CD4-positive, alpha-beta T cell treated with Interleukin-12 subunit alpha and Interleukin-12 subunit beta, for 1 hour (primary cell): ENCODE data around the gene ZBTB7C.

ENCODE experiments used
- DNase-seq: peaks from one replicate; pipeline ENCODE4 v3.0.0-alpha.2; 2020

Gene ZBTB7C

DNA sequence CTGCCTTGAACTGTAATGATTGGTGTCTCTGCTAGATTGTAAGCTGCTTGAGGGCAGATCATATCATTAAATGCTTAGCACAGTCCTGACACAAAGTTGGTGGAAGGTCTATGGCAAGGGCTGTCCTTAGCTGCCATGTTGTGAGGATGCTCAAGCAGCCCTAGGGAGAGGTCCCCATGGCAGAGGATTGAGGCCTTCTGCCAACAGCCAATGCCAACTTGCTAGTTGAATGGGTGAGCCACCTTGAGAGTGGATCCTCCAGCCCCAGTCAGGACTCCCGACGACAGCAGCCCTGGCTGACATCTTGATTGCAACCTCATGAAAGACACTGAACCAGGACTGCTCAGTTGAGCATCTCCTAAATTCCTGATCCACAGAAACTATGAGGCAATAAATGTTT lies 363.4 kb downstream of the ZBTB7C start:
- DNase-seq = no peak

DNA sequence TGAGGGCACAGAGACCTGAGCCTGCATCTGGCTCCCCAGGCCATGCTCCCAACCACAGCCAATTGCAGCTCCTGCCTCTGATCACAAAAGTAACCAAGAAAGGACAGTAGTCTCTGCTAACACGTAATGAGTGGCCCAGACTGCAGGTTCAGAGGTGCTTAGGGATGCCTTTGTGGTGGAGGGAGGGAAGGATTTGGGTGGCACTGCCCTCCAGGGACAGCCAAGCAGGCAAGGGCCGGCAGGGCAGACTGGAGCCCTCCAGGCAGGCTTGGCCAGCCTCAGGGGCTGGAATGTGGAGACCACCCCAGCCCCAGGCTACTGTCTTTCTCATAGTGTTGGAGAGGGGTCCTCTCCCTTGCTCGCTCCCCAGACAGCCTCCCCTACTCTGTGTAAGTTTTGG lies 364.2 kb downstream of the ZBTB7C start:
- no peak for DNase-seq

DNA sequence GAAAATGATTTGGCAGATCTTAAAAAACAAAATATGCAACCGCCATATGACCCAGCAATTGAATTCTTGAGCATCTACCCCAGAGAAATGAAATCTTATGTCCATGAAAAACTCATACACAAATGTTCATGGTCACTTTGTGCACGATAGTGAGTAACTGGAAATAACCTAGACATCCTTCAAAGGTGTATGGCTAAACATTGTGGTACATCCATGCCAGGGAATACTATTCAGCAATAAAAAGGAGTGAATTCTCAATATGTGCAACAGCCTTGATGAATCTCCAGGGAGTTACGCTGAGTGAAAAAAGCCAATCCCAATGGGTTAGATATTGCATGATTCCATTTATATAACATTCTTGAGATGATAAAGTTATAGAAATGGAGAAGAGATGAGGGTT lies 366.0 kb downstream of the ZBTB7C start:
- no peak for DNase-seq

GRCh38 chr18:48042431-48042830 lies 366.8 kb downstream of the ZBTB7C start:
- no peak for DNase-seq

DNA sequence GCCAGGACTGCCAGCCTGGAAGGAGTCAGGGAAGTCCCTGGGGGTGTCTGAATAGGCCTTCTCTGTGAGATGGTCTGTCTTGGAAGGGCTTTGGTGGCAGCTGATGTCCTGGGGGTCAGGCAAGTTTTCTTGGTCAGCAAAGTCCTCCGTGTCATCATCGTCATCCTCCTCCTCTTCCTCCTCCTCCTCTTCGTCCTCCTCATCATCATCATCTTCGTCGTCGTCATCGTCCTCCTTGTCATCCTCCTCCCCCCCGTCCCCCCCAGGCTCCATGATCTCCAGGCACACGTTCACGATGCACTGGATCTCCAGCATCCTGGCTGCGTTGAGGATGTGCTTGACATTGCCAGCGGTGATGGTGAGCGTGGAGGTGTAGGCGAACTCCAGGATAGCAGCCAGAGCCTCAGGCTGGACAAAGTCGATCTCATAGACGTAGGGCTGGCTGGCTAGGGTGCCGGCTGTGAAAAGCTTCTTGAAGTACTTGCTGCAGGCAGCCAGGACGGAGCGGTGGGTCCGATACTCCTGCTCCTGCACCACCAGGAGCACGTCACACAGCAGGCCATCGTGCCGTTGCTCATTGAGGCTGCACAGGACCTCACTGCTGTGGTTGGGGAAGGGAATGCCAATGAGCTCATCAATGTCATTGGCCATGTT lies 368.6 kb downstream of the ZBTB7C start:
- no peak for DNase-seq

DNA sequence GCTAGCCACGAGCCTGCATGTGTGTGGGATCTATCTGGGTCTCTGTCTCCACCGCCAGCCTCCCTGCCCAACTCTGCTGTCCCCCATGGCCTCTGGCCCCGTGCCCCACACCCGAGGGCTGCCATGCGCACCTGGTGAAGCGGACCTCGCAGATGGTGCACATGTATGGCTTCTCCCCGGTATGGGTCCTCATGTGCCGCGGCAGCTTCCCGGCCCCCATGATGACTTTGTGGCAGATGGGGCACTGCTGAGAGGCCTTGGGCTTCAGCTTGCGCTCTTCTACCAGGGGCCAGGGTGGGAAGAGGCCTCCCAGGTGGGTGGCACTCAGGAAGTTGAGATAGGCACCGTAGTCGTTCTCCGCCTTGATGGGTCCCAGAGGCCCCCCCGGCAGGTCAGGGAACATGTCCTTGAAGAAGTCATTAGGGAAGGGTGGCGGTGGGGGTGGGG lies 369.4 kb downstream of the ZBTB7C start:
- DNase-seq = no peak

DNA sequence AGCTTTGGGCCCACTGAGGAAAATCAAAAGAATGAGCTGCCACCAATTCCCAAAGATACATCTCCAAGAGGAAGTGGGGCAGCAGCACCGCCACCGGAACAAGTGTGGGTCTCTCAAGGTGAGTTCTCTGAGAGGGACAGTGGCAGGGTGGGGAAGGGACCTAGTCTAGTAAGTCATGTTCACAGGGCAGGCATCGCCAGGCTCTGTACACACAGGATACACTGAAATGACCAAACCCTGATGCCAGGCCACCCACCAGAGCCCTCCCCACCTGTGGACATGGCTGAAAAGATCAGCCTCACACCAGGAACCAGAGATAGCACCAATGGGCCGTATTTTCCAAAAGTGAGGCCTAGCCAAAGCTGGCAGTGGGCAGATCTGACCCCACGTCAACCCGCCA lies 370.5 kb downstream of the ZBTB7C start:
- DNase-seq = no peak

- no peak for DNase-seq
Measured at GRCh38 chr18:48037481-48038271, 371.5 kb downstream of the ZBTB7C start.

GRCh38 chr18:48036641-48037421 lies 372.4 kb downstream of the ZBTB7C start:
- no peak for DNase-seq

DNA sequence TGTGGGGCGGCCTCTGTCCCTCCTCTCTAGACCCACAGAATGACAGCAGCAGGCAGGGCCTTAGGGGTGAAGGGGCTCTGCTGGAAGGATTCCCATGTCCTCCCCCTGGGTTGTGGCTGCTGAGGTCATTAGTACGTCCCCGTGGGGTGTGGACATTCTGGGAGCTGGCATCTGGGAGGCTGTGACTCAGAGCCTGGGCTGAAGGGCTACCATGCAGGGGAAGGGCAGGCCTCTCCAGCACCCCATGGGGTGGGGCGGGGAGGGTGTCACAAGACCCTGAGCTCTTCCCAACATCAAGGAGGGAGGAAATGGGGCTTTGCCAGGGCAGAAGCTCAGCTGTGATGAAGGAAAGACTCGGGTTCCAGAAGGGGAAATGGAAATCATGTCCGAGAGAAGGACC lies 373.0 kb downstream of the ZBTB7C start:
- no peak for DNase-seq

GRCh38 chr18:48035556-48035860 lies 373.7 kb downstream of the ZBTB7C start:
- no peak for DNase-seq

DNA sequence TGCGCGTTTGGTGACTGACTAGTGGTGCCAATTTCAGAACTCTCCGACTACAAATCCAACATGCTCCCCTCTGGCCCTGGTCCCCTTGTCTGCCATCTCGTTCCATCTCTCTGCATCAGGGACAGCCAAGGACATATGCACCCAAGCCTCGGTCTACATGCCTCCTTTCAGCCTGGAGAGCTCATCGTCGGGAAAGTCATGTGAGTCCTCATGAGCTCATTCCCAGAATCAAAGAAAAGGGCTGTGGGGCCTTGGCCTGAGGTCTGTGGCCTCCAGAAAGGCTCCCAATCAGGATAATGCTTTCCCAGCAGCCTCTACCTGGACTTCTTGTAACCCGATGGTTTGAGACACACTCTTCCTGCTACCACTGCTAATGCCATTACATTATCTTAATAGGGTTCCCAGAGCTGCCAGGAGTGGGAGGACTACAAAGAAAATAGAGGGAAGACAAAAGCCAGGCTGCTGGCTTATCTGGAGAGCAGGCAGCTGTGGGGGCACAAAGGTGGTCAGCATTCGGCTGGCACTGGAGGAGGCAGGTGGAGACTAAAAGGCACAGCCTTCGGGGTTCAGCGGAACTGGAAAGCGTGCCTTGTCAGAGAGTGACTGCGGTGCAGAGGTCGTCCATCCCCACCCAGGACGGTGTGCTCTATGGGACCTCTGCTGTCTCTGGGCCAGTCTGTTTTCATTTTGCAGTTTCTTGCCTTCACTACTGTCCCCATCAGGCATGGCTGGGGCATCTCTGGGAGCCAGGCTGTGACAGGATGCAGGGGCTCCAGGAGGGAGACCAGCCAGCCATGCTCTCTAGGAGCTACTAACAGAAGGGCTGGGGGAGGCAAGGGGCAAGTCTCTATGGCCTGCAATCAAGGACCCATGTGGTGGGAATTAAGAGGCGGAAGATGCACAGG lies 374.3 kb downstream of the ZBTB7C start:
- DNase-seq = no peak

- no peak for DNase-seq
Measured at GRCh38 chr18:48033790-48034650, 375.2 kb downstream of the ZBTB7C start.

DNA sequence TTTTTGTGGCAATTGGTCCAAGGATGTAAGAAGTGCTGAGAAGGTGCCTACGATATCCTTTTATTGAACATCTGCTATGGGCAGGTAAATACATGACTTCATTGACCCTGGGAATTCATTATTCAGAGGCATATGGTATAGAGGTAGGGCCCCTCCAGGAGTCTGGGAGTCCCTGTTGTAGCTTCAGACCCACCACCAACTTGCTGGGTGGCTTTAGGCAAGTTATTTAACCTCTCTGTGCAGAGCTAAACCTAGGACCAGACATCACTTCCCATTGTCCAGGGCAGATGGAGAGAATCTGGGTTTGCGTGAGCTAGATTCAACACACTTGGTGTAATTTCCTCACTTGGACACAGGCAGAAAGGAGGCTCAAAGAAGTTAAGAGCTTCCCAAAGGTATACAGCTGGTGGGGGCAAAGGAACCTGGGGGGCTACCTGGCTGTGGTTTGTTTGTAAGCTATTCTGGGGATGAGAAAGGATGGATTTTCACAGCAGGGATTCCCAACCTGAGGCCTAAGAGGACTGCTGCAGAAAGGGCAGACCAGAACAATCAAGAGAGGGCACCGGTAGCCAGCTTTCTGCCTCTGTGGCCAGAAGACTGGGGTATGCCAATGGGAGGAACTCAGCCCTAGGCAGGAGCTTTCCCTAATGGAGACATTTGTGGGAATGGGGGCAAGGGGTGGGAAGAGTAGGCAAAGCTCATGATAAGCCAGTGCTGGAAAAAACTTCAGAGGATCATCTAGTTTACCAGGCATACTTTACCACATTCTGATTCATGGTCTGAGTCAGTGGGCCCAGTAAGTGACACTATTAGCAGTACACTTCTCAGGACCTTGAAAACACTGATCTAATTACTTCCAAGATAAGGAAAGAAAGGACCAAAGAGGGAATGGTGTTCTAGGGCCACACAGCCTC lies 376.1 kb downstream of the ZBTB7C start:
- DNase-seq = no peak

DNA sequence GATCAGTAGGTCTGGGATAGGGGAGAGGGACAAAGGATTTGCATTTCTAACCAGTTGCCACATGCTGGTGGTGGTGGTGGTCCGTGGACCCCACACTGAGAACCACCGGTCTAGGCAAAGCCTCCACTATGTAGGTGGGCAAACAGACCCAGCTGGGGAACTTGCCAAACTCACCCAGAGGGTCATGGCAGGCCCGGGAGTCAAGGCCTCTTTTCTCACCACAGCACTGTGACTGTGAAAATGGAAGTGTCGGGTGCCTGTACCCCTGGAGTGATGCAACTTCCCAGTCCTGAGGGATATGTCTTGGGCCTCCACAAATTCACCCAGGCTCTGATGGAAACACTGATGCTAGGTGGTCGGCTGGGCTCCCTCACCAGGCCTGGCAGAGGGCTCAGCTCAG lies 377.5 kb downstream of the ZBTB7C start:
- no peak for DNase-seq

GRCh38 chr18:48030616-48031480 lies 378.3 kb downstream of the ZBTB7C start:
- DNase-seq = no peak

GRCh38 chr18:48029296-48029986 lies 379.7 kb downstream of the ZBTB7C start:
- DNase-seq = no peak

GRCh38 chr18:48028696-48029095 lies 380.5 kb downstream of the ZBTB7C start:
- DNase-seq = no peak

- no peak for DNase-seq
Measured at GRCh38 chr18:48028081-48028480, 381.1 kb downstream of the ZBTB7C start.
